Hepatic stellate cell (primary cell): ENCODE results near the gene NT5C3A.

Experiments
- DNase-seq: peaks from one replicate; pipeline ENCODE4 v3.0.0; 2011; ENCODE audit warnings: low spot score

The NT5C3A gene

GRCh38 chr7:33075818-33076518, 13.4 kb upstream of the NT5C3A start:
- DNase-seq: no peak

DNA sequence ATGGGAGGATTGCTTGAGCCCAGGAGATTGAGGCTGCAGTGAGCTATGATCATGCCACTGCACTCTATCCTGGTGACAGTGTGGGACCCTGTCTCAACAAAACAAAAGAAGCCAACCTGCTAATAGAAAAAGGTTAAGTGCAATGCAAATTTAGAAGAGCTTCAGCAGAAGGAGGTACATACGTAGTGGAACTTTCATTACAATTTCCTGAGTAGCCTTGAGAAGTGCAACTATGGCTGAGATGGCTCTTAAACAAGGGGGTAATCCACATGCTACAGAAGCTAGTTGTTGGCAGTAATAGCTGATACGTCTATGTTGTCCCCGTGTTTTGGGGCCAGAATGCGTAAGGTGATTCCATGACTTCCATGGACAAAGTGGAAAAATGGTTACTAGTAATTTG, 10.7 kb upstream of the NT5C3A start:
- no peak for DNase-seq

DNA sequence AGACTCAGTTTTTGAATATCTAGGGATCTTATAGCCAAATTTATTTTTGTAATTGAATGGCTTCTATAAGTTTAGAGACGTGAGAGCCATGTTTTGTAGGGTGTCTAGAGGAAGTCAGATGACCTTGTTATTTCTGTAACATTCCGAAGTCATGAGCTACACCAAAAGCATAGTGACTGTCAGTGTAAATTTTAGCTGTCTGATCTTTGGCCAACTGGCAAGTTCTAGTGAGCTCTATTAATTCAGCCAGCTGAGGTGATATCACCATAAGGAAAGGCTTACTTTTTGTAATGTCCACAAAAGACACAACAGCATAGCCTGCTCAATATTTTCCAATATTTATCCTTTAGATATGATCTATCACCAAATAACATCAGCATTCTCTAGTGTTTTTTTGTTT, 9.9 kb upstream of the NT5C3A start:
- DNase-seq: peak; percentile 60

DNA sequence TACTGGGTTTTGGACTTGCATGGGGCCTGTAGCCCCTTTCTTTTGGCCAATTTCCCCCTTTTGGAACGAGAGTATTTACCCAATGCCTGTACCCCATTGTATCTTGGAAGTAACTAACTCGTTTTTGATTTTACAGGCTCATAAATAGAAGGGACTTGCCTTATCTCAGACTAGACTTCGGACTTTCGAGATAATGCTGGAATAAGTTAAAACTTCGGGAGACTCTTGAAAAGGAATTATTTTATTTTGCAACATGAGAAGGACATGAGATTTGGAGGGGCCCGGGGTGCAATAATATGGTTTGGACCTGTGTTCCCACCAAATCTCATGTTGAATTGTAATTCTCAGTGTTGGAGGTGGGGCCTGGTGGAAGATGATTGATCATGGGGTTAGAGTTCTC, 8.3 kb upstream of the NT5C3A start:
- no peak for DNase-seq

DNA sequence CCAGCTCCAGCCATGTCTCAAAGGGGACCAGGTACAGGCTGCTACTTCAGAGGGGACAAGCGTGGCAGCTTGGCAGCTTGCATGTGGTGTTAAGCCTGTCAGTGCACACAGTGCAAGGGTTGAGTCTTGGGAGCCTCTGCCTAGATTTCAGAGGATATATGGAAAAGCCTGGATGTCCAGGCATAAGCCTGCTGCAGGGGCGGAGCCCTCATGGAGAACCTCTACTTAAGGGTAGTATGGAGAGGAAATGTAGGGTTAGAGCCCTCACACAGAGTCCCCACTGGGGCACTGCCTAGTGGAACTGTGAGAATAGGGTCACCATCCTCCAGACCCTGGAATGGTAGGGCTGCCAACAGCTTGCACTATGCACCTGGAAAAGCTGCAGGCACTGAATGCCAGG, 7.7 kb upstream of the NT5C3A start:
- DNase-seq: no peak

GRCh38 chr7:33067921-33068320, 5.3 kb upstream of the NT5C3A start:
- DNase-seq: no peak

- no peak for DNase-seq
Measured at GRCh38 chr7:33066771-33067170, 4.2 kb upstream of the NT5C3A start.

- no peak for DNase-seq
Measured at GRCh38 chr7:33065981-33066380, 3.4 kb upstream of the NT5C3A start.

DNA sequence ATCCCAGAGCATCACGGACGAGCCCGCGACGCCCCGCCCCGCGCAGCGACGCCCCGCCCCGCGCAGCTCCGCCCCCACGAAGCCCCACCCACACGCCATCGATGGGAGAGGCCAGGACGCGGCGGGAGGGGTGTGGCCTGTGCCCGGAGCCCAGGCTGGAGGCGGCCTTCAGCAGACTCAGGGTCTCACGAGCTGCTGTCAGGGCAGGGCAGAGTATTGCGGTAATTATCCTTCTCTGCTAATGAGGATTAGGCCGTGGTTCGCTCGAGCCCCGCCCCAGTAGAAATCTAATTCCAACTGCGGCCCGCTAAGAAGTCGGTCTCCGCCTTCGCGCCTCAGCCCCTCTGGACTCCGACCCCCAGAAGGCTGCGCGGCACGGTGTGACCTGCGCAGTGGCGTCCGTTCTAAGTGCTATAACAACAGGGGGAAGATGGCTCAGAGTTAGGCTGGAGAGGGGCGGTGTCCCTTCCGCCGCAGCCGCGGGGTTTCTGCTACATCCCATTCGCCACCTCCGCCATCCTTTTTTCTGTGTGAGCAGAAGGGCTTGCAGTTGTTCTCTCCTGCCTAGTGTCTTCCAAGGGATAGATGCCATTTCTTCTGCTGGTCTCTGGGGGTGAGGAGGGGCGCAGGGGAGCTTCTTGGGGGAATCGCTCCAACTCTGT, 337 bp upstream of the NT5C3A start:
- DNase-seq: peak; percentile 88

DNA sequence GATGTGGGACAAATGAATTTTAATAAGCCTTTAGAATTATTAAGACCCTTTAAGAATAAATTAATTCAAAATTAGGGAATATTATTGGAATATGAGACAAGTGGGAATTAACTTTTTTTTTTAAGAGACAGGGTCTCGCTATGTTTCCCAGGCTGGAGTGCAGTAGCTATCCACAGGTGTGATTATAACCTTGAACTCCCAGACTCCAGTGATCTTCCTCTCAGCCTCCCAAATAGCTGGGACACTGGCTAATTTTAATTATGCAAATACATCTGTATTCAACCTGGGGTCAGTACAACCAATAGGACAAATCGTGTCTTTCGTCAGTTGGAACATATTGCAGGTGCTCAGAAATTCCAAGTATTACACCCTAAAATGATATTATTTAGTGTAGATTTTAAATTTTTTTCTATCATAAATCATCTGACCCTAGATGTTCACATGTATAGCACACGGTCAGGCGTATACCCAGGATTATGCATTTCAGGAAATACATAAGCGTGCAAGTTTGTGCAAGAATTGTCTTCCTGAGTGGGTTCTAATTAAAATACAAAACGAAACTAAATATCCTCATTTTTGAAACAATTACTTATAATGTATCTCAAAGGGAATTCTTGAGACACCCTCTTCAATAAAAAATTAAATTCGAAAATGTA, 1.2 kb downstream of the NT5C3A start:
- no peak for DNase-seq

- DNase-seq: no peak
Measured at GRCh38 chr7:33059635-33060034, 2.9 kb downstream of the NT5C3A start.

GRCh38 chr7:33055158-33055557, 7.4 kb downstream of the NT5C3A start:
- DNase-seq: no peak

DNA sequence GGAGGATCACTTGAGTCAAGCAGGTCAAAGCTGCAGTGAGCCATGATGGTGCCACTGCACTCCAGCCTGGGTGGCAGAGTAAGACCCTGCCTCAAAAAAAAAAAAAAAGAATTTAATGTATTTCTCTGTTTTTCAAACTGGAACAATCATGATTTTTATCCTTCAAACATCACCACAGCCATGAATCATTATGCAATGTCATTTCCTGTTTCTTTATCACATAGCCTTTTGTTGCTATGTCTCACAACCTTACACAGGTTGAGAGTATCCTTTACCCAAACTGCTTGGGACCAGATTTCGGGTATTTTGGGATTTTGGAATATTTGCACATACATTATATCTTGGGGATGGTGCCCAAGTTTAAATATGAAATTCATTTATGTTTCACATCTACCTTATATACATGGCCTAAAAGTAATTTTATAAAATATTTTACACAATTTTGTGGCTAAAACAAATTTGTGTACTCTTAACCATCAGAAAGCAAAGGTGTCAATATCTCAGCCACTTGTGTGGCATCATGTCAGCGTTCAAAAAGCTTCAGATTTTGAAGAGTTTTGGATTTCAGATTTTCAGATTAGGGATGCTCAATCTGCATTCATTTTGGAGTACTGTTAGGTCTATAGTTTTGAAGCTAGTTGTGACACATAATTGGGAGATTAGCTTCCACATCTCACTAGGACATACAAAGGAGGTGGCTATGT, 8.2 kb downstream of the NT5C3A start:
- DNase-seq: no peak

GRCh38 chr7:33053721-33054120, 8.9 kb downstream of the NT5C3A start:
- DNase-seq: no peak

DNA sequence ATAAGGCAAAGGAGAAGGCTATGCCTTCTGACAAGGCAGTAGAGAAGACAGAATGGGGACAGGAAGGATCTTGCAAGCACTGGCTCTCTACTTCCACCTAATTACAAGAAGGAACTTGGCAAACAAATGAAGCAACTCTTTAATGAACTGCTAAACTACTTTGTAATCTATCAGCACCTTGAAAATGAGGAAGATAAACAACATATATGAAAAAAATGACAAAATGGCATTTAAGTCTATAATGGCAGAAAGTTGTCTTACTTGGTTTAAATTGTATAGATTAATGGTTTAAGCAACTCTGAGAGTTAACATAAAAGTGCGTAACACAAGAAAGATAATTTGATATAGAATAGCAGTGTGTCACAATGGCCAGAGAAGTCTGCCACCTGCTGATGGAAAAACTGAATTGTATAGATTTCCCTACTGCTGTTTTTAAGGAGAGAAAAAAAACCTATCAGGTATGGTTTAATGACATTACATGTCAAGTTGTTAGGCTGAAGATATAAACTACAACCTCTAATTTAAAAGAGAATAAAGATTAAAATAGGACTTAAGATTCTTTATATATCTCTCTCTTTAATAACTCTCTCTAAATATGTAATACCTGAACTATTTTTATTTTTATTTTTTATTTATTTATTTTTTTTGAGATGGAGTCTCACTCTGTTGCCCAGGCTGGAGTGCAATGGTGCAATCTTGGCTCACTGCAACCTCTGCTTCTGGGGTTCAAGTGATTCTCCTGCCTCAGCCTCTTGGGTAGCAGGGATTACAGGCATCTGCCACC, 11.8 kb downstream of the NT5C3A start:
- DNase-seq: no peak

GRCh38 chr7:33048704-33049103, 13.9 kb downstream of the NT5C3A start:
- DNase-seq: no peak

- no peak for DNase-seq
Measured at GRCh38 chr7:33048257-33048656, 14.3 kb downstream of the NT5C3A start.

DNA sequence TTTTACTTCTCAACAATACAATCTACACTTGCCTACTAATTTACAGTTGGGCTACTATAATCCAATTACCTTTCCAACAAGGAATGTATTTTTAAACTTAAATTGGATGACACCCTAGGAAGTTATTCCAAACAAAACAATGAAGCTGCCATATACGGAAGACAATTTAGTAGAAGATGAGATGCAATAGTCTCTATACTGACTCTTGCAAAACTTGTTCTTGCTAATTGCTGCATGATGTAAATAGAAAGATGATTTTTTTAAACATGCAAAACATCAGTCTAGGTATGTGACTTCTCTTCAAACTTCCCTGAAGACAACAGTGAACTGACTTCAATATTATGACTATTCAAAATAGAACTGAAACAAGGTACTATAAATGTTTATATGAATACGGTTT, 17.6 kb downstream of the NT5C3A start:
- DNase-seq: no peak

DNA sequence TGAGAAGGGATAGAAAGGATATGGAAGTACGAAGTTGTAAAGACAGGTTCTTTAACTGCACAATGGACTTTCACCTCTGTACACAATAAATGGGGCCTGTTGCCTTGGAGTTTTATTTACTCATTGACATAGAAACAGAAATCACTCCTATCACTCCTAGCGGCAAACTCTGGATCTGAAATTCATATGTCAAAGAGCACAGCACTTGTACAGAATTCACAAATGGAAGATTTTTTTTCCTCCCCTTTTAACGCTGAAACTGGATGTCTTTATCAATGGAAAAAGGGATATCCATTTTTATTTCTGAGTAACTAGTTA, 18.2 kb downstream of the NT5C3A start:
- no peak for DNase-seq

- DNase-seq: no peak
Measured at GRCh38 chr7:33043501-33044400, 18.8 kb downstream of the NT5C3A start.
